Vagina (tissue), 2 donors: Measurements from ENCODE around the gene TTC32. TPM values are rescaled to one million over a fixed set of nuclear protein-coding genes. Genes with fewer than 3 reads are reported as not detected.

Experiments used
- DNase-seq, 2 donors: peaks; one replicate each; pipeline ENCODE4 v3.0.0-alpha.2; 2017; ENCODE audit errors: extremely low spot score in 2 of 2
- H3K27ac ChIP-seq: fragments of 200-600 bp; sonication (generic); one replicate; pipeline ENCODE4 v1.5.1; 2019
- H3K27me3 ChIP-seq: fragments of 200-600 bp; sonication (generic); one replicate; pipeline ENCODE4 v1.5.1; 2019
- H3K36me3 ChIP-seq, 2 donors: fragments of 200-600 bp; sonication (generic); one replicate each; pipeline ENCODE4 v1.5.1; 2017 to 2019
- H3K4me1 ChIP-seq: fragments of 200-600 bp; sonication (generic); one replicate; pipeline ENCODE4 v1.5.1; 2019
- H3K4me3 ChIP-seq, 2 donors: fragments of 200-600 bp; sonication (generic); 1 replicate in 1 of 2; 2 replicates in 1 of 2; pipeline ENCODE4 v1.5.1; 2016 to 2019
- H3K9me3 ChIP-seq: fragments of 200-600 bp; sonication (generic); one replicate; pipeline ENCODE4 v1.5.1; 2019
- CTCF ChIP-seq, 3 experiments: fragments of 450-650 bp in 2 of 3; fragments of 200-600 bp in 1 of 3; sonication (generic) in 1 of 3; IDR thresholded peaks; one replicate each; pipeline ENCODE4 v1.5.1; 2017 to 2019; ENCODE audit warnings: antibody characterized with exemption in 3 of 3, mild to moderate bottlenecking in 2 of 3, moderate library complexity in 2 of 3
- POLR2A ChIP-seq, 2 donors: fragments of 450-650 bp; IDR thresholded peaks; one replicate each; pipeline ENCODE4 v1.6.1; 2017; ENCODE audit warnings: antibody characterized with exemption in 2 of 2, mild to moderate bottlenecking in 2 of 2, moderate library complexity in 2 of 2
- POLR2AphosphoS5 ChIP-seq, 2 donors: sonication (generic); formaldehyde crosslinking; IDR thresholded peaks; one replicate each; pipeline ENCODE4 v1.9.0; 2017; ENCODE audit warnings: antibody characterized with exemption in 2 of 2, mild to moderate bottlenecking in 2 of 2, low read depth in 1 of 2; ENCODE audit not compliant: insufficient read depth in 1 of 2
- intact Hi-C: fragments of 100-400 bp; cut with DNase I; formaldehyde crosslinking; loops from one replicate; pipeline ENCODE4 v1.15.1; 2023
- total RNA-seq: library from RNA; depleted of rRNA; stranded (reverse); fragments of >200 nt; gene quantifications from one replicate; pipeline ENCODE4 v1.2.3, GENCODE V29; 2016

TTC32 gene
- total RNA-seq, 1 donor from 2014 or later, result 15.2 TPM

- H3K4me3 ChIP-seq, result no peak overlapping the region
- intact Hi-C loops, result loop anchor here (10.0 kb wide), 2 partner anchors 970 to 1120 kb away; no protein-coding TSS in a partner anchor
- H3K27ac ChIP-seq, result no peak overlapping the region
- H3K9me3 ChIP-seq, result no peaks in the 10 kb centered on the region
- no peaks in the 10 kb centered on the region for H3K36me3 ChIP-seq
- H3K27me3 ChIP-seq, result no peaks in the 10 kb centered on the region
- peaks cover 26% of the 10 kb centered on the region for H3K4me1 ChIP-seq
- no peak for DNase-seq
- TF ChIP-seq CTCF (IDR thresholded peaks at IDR 0.05) (no peak), POLR2A (IDR thresholded peaks at IDR 0.05) (no peak)
These were observed 36.6 kb downstream of the TTC32 start for GRCh38 chr2:19865151-19865550.

GRCh38 chr2:19864381-19864780 lies 37.4 kb downstream of the TTC32 start:
- H3K4me3 ChIP-seq, result no peak overlapping the region
- intact Hi-C loops, result loop anchor here (5.0 to 10.0 kb wide), 3 partner anchors 970 to 1342 kb away; no protein-coding TSS in a partner anchor
- TF ChIP-seq POLR2AphosphoS5 (IDR thresholded peaks at IDR 0.05; ENCODE audit: insufficient read depth in 1 of 2, low read depth in 1 of 2) (no peak), CTCF (IDR thresholded peaks at IDR 0.05) (no peak), POLR2A (IDR thresholded peaks at IDR 0.05) (no peak)
- peaks cover 21% of the 10 kb centered on the region for H3K4me1 ChIP-seq
- no peaks in the 10 kb centered on the region for H3K27me3 ChIP-seq
- H3K9me3 ChIP-seq, result no peaks in the 10 kb centered on the region
- no peak for DNase-seq
- no peaks in the 10 kb centered on the region for H3K36me3 ChIP-seq
- H3K27ac ChIP-seq, result no peak overlapping the region

- no peaks in the 10 kb centered on the region for H3K27me3 ChIP-seq
- no peaks in the 10 kb centered on the region for H3K9me3 ChIP-seq
- H3K4me1 ChIP-seq, result peaks cover 13% of the 10 kb centered on the region
- H3K36me3 ChIP-seq, result no peaks in the 10 kb centered on the region
- no peak overlapping the region for H3K27ac ChIP-seq
- TF ChIP-seq POLR2A (IDR thresholded peaks at IDR 0.05) (no peak), CTCF (IDR thresholded peaks at IDR 0.05) (peak; percentile 78 to 97 (median 92)), POLR2AphosphoS5 (IDR thresholded peaks at IDR 0.05; ENCODE audit: insufficient read depth in 1 of 2, low read depth in 1 of 2) (peak in 1 of 2 donors; percentile 39)
- intact Hi-C loops, result loop anchor here (5.0 to 10.0 kb wide), 3 partner anchors 969 to 1341 kb away; no protein-coding TSS in a partner anchor
- H3K4me3 ChIP-seq, result no peak overlapping the region
- DNase-seq, result no peak
These were observed 38.3 kb downstream of the TTC32 start for GRCh38 chr2:19863303-19864041.

GRCh38 chr2:19861813-19862212 lies 40.0 kb downstream of the TTC32 start:
- TF ChIP-seq POLR2A (IDR thresholded peaks at IDR 0.05) (no peak), POLR2AphosphoS5 (IDR thresholded peaks at IDR 0.05; ENCODE audit: insufficient read depth in 1 of 2, low read depth in 1 of 2) (no peak), CTCF (IDR thresholded peaks at IDR 0.05) (no peak)
- Histone ChIP-seq H3K27ac (no peak overlapping the region), H3K4me1 (peaks cover 9% of the 10 kb centered on the region), H3K27me3 (no peaks in the 10 kb centered on the region), H3K9me3 (no peaks in the 10 kb centered on the region), H3K36me3 (no peaks in the 10 kb centered on the region), H3K4me3 (no peak overlapping the region)
- no peak for DNase-seq
- intact Hi-C loops, result loop anchor here (5.0 to 10.0 kb wide), 3 partner anchors 967 to 1340 kb away; no protein-coding TSS in a partner anchor

- TF ChIP-seq POLR2AphosphoS5 (IDR thresholded peaks at IDR 0.05; ENCODE audit: insufficient read depth in 1 of 2, low read depth in 1 of 2) (no peak), CTCF (IDR thresholded peaks at IDR 0.05) (no peak), POLR2A (IDR thresholded peaks at IDR 0.05) (no peak)
- Histone ChIP-seq H3K4me1 (peaks cover 9% of the 10 kb centered on the region), H3K9me3 (no peaks in the 10 kb centered on the region), H3K36me3 (no peaks in the 10 kb centered on the region), H3K27me3 (no peaks in the 10 kb centered on the region), H3K27ac (no peak overlapping the region), H3K4me3 (no peak overlapping the region)
- no peak for DNase-seq
- intact Hi-C loops, result loop anchor here (5.0 to 10.0 kb wide), 3 partner anchors 965 to 1338 kb away; no protein-coding TSS in a partner anchor
These were observed 41.8 kb downstream of the TTC32 start for GRCh38 chr2:19860022-19860421.
